Heart right ventricle (tissue), 16 donors: ENCODE data around the gene FHAD1. TPM values are rescaled to one million over a fixed set of nuclear protein-coding genes. Genes with fewer than 3 reads are reported as not detected.

ENCODE experiments used
- ATAC-seq, 8 donors: fragments of 200-7000 bp; cut with Tn5 transposase; one replicate each; pipeline ENCODE4 v1.9.1; 2020; ENCODE audit warnings: mild to moderate bottlenecking in 8 of 8, moderate library complexity in 8 of 8, moderate number of reproducible peaks in 1 of 8
- DNase-seq, 2 donors: peaks; one replicate each; pipeline ENCODE4 v3.0.0-alpha.2; 2020
- H3K27ac ChIP-seq, 10 donors: fragments of 200-600 bp; sonication (generic) in 2 of 10; one replicate each; pipeline versions ENCODE4 v1.5.0 to v1.8.0; 2020 to 2022; ENCODE audit warnings: mild to moderate bottlenecking in 3 of 10
- H3K27me3 ChIP-seq, 7 donors: fragments of 200-600 bp; one replicate each; pipeline ENCODE4 v1.8.0; 2021 to 2022; ENCODE audit warnings: mild to moderate bottlenecking in 2 of 7
- H3K36me3 ChIP-seq, 9 donors: fragments of 200-600 bp; sonication (generic) in 1 of 9; one replicate each; pipeline versions ENCODE4 v1.5.0 to v1.8.0; 2020 to 2022; ENCODE audit warnings: mild to moderate bottlenecking in 2 of 9
- H3K4me1 ChIP-seq, 9 donors: fragments of 200-600 bp; sonication (generic) in 1 of 9; one replicate each; pipeline versions ENCODE4 v1.5.0 to v1.8.0; 2020 to 2022; ENCODE audit warnings: mild to moderate bottlenecking in 4 of 9
- H3K4me3 ChIP-seq, 10 donors: fragments of 200-600 bp; sonication (generic) in 2 of 10; one replicate each; pipeline versions ENCODE4 v1.5.0 to v1.8.0; 2020 to 2022; ENCODE audit warnings: mild to moderate bottlenecking in 7 of 10, moderate library complexity in 2 of 10
- H3K9me3 ChIP-seq, 11 donors: fragments of 200-600 bp in 10 of 11; sonication (generic) in 2 of 11; one replicate each; pipeline versions ENCODE4 v1.5.0 to v1.8.0; 2013 to 2022; ENCODE audit warnings: mild to moderate bottlenecking in 2 of 11, control low read depth in 1 of 11, moderate library complexity in 1 of 11
- WGBS, 2 donors: extraction: QIAGEN DNeasy Blood & Tissue Kit; methylation state at CpG; one replicate each; pipeline ENCODE4 v1.1.7; 2013; ENCODE audit warnings: inconsistent platforms in 1 of 2; 5-methylcytosine and 5-hydroxymethylcytosine counted together
- intact Hi-C, 10 donors: fragments of 100-400 bp; cut with DNase I; formaldehyde crosslinking; loops; one replicate each; pipeline versions ENCODE4 v1.11.1 to v1.14.2; 2022
- polyA plus RNA-seq, 2 donors: library from polyadenylated mRNA; stranded (reverse); fragments of 200-250 nt; gene quantifications; one replicate each; pipeline ENCODE4 v1.2.3, GENCODE V29; 2013
- total RNA-seq, 10 donors: library from RNA; stranded (reverse); fragmentation: NEBNext Ultra II Directional in 3 of 10; extraction: Animal tissue kit (Norgen Biotek cat#: 25700) in 3 of 10; gene quantifications; one replicate each; pipeline versions ENCODE4 v1.2.1 to v1.2.4, GENCODE V29; 2021 to 2023
- TF ChIP-seq, protein P1 (sequence below), 9 donors: fragments of 200-600 bp; sonication (generic) in 2 of 9; IDR thresholded peaks; one replicate each; pipeline versions ENCODE4 v1.5.0 to v1.8.0; 2021 to 2022; ENCODE audit warnings: antibody characterized with exemption in 9 of 9, mild to moderate bottlenecking in 5 of 9, moderate library complexity in 1 of 9
- donor health status: Arrhythmogenic right ventricular cardiomyopathy.
- donor health status: ischemic (EF 13 %, LVEDD 7.1; RV severe dilation, severe dysfunction).
- donor health status: healthy with polysubstance abuse.
- donor health status: DM: no; HTN: yes; CAD: no.
- donor health status: DM: no; HTN: no; CAD: no.
- donor health status: ischemic (EF 25% LVEDD 6.9; RV normal size, moderate dysfunction).
- donor health status: ischemic (EF 25% LVEDD 5.7; RV mildly dilated, moderate dysfunction).
- donor health status: healthy.
- donor health status: DM: yes; HTN: yes; CAD: no.
- donor health status: Ischemic cardiomyopathy.
- donor health status: ischemic (EF 35%, LVEDD 5.7; RV mildly dilated, moderate dysfunction).
- donor health status: nonischemic (EF 11% LVEDD 7.7; RV severe dilation, severe dysfunction).
- donor health status: DM: yes; HTN: yes; CAD: no.
- donor health status: PGD.
- donor health status: ischemic (EF 29% LVEDD 5.4; RV normal size, mild dysfunction).
- donor health status: nonischemic (EF 23%, LVEDD 6.1; RV moderate dilation, normal function).

The FHAD1 gene
- total and polyA plus RNA-seq, 12 donors: 0.06 to 1.0 (median 0.12) TPM; not detected in 5

DNA sequence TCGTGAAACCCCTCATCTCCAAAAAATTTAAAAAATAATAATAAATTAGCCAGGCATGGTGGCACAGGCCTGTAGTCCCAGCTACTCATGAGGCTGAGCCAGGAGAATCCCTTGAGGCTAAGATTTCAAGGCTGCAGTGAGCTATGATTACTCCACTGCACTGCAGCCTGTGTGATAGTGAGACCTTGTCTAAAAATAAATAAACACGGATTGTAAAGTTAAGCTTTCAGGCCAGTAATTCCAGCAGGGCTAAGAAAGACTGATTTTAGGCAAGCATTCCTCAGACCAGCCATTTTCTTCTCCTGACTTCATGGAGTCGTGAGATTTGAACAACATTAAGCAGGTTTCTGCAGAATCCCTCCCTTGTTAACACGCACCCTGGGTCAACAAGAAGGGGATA is 85.5 kb downstream of the FHAD1 start:
- intact Hi-C loops: no loop called here
- Histone ChIP-seq H3K4me1 (peaks cover 7 to 61% (median 37%) of the 10 kb centered on the region in 9 donors), H3K27me3 (peaks cover 0 to 4% (median 0%) of the 10 kb centered on the region in 7 donors), H3K27ac (no peak overlapping the region), H3K4me3 (no peak overlapping the region), H3K9me3 (no peaks in the 10 kb centered on the region), H3K36me3 (no peaks in the 10 kb centered on the region)
- TF ChIP-seq, protein P1, sequence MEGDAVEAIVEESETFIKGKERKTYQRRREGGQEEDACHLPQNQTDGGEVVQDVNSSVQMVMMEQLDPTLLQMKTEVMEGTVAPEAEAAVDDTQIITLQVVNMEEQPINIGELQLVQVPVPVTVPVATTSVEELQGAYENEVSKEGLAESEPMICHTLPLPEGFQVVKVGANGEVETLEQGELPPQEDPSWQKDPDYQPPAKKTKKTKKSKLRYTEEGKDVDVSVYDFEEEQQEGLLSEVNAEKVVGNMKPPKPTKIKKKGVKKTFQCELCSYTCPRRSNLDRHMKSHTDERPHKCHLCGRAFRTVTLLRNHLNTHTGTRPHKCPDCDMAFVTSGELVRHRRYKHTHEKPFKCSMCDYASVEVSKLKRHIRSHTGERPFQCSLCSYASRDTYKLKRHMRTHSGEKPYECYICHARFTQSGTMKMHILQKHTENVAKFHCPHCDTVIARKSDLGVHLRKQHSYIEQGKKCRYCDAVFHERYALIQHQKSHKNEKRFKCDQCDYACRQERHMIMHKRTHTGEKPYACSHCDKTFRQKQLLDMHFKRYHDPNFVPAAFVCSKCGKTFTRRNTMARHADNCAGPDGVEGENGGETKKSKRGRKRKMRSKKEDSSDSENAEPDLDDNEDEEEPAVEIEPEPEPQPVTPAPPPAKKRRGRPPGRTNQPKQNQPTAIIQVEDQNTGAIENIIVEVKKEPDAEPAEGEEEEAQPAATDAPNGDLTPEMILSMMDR (IDR thresholded peaks at IDR 0.05): no peak
- ATAC-seq (no peak), DNase-seq (no peak)
- WGBS, 2 donors: 72 to 74% methylated on average over 4 of the region's 4 CpGs

DNA sequence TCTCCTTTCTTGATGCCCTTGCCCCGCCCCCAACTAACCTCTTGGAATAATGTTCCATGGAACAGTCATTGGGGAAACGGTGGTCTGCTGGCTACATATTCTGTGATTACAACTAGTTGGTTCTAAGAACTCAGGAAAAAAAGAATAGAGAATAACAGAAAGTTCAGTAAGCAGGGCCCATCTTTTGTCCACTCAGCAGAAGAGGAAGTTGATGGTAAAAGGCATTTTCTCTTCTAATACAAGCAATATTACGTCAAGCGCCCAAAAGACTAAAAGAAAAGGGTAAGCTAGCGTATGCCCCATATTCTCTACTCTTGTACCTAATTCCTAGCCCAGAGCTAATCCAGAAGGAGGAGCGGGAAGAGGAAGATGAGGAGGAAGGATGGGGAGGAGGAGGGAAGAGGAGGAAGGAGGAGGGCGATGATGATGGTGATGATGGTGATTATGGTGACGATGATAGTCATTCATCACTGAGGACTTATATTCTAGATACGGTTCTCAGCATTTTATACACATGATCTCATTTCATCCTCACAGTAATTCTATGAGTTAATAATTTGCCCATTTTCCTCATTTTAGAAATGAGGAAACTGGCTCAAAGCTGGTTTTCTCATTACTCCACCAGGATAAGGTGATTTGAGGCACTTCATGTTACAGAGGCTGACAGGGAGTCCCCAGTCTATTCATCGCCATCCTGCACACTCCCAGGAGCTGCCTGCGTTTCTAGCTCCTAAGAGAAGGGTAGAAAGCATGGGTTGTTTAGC is 86.1 kb downstream of the FHAD1 start:
- Histone ChIP-seq H3K27me3 (peaks cover 0 to 4% (median 0%) of the 10 kb centered on the region in 7 donors), H3K4me1 (peaks cover 7 to 61% (median 38%) of the 10 kb centered on the region in 9 donors), H3K27ac (no peak overlapping the region), H3K4me3 (no peak overlapping the region), H3K9me3 (no peaks in the 10 kb centered on the region), H3K36me3 (no peaks in the 10 kb centered on the region)
- intact Hi-C loops: no loop called here
- DNase-seq: no peak
- TF ChIP-seq, protein P1 (IDR thresholded peaks at IDR 0.05): no peak
- no peak for ATAC-seq
- WGBS, 2 donors: 87 to 91% methylated on average over 11 of the region's 11 CpGs

DNA sequence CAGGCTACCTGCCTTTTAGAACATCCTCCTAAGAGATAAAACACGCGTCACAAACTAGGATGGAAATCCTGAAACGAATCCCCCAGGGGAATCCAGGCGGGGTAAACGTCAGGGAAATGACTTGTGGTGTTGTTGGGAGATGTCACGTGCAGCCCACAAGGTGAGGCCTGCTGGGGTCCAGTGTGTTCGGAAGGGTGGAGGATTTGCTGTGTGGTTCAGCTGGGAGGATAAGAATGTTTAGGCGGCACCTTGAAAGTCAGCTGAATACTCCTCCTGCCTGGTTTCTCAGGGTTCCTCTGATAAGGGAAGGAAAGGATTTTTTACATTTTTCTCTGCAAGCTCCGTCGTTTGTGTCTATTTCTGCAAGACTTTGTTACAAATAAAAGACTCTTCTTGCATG is 88.0 kb downstream of the FHAD1 start:
- TF ChIP-seq, protein P1 (IDR thresholded peaks at IDR 0.05): no peak

GRCh38 chr1:15336866-15337265 is 89.8 kb downstream of the FHAD1 start:
- TF ChIP-seq, protein P1 (IDR thresholded peaks at IDR 0.05): no peak
- WGBS, 2 donors: 59 to 82% methylated on average over 7 of the region's 7 CpGs
- ATAC-seq: peak in 7 of 8 donors; percentile 43 to 70 (median 63)
- Histone ChIP-seq H3K9me3 (no peaks in the 10 kb centered on the region), H3K36me3 (no peaks in the 10 kb centered on the region), H3K27ac (peak overlapping the region; percentile 54 to 89 (median 76)), H3K27me3 (peaks cover 0 to 4% (median 0%) of the 10 kb centered on the region in 7 donors), H3K4me3 (no peak overlapping the region), H3K4me1 (peaks cover 0 to 43% (median 19%) of the 10 kb centered on the region in 9 donors)
- intact Hi-C loops: no loop called here
- peak; percentile 27 to 54 for DNase-seq

More for the DNA sequence above, 88.0 kb downstream of the FHAD1 start:
- H3K4me1 ChIP-seq: peaks cover 0 to 46% (median 19%) of the 10 kb centered on the region in 9 donors
- H3K27ac ChIP-seq: no peak overlapping the region
- peaks cover 0 to 4% (median 0%) of the 10 kb centered on the region in 7 donors for H3K27me3 ChIP-seq
- no peak overlapping the region for H3K4me3 ChIP-seq
- intact Hi-C loops: no loop called here
- H3K36me3 ChIP-seq: no peaks in the 10 kb centered on the region
- DNase-seq: no peak
- no peaks in the 10 kb centered on the region for H3K9me3 ChIP-seq
- no peak for ATAC-seq
- 77 to 79% methylated on average over 10 of the region's 10 CpGs for WGBS, 2 donors
